HG02571 (cell line): ENCODE measurements around the gene DIAPH1.

ENCODE experiments used
- ATAC-seq: cut with Tn5 transposase; IDR thresholded peaks from one replicate; pipeline ENCODE4 v1.9.1; 2021; ENCODE audit warnings: mild to moderate bottlenecking, moderate library complexity; ENCODE audit not compliant: unreplicated experiment

Gene DIAPH1

GRCh38 chr5:141640051-141640415, 21.2 kb upstream of the DIAPH1 start:
- no peak for ATAC-seq

GRCh38 chr5:141639357-141640050, 20.7 kb upstream of the DIAPH1 start:
- ATAC-seq: no peak

GRCh38 chr5:141638771-141639170, 20.0 kb upstream of the DIAPH1 start:
- no peak for ATAC-seq

DNA sequence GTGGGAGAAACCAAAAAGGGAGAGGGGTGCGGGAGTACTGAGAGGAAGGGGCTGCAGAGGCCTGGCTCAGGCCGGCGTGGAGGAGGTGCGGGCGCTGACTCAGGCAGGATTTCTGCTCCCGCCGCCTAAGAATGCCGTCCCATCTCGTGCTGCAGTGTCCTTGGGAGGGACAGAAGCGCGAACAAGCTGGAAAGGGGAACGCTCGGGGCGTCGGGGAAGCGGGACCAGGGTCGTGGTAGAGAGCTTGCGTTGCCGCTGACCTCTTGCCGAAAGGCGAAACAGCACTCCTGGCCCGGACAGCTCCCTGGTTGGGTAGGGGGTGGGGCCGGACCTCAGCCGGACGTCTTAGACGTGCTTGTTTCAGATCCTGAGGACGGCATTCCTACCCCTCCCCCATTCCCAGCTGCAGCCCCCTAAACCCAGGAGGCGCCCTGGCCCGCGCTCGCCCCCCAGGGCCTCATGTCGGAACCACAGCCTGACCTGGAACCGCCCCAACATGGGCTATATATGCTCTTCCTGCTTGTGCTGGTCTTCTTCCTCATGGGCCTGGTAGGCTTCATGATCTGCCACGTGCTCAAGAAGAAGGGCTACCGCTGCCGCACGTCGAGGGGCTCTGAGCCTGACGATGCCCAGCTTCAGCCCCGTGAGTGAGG, 19.1 kb upstream of the DIAPH1 start:
- no peak for ATAC-seq

GRCh38 chr5:141637123-141637766, 18.4 kb upstream of the DIAPH1 start:
- peak; percentile 14 for ATAC-seq

DNA sequence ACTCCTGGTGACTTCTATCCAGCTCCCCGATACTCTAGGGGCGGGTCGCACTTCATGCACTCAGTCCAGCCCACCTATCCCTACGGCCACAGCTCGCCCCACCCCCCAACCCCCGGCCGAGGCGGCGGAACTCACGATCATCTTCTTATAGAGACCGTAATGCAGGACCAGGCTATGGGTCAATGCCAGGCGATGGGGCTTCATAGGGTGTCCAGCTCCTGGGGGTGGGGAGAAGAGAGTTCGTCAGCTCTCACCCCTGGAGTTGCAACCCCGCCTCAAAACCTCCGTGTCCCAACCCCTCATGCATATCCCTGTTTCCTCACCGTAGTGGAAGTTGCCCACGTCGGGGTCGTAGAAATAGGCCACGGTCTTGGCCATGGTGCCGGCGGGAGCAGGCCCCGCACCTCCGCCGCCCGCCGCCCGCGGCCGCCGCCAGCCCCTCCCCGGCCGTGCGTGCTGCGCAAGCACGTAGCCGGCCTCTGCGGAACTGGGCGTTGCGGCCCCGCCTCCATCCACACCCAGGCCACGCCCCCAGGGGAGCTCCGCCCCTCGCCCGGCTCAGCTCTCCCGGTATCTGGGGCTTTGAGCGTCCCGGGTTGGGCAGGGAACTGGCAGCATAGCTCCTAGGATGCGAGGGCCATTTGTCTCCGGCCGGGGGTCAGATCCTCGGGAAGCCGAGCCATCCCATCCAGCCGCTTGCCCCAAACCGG, 17.8 kb upstream of the DIAPH1 start, which contains the start of the genes HDAC3 and RELL2:
TSS of gene HDAC3 (minus strand) at position 437 of the 710 bp plus-strand sequence. CDS start at position 378, 59 bp downstream.
TSS of gene RELL2 (plus strand) at position 585 of the 710 bp plus-strand sequence. CDS start 1,229 bp downstream, outside the sequence.
- ATAC-seq: peak; percentile 68

DNA sequence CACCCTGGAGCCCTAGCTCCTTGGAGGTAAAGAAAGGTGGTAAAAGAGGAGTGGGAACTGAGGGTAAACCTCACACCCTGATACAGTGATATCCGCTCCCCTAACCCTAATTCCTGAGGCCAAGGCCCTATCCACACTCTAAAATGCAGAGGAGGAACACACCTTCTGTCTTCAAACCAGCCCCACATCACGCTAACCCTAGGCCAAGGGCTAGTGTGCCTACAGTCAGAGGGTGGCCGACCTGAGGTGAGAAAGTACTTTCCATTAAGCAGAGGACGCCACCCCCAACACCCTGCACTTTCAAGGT, 17.3 kb upstream of the DIAPH1 start:
- ATAC-seq: no peak

GRCh38 chr5:141635646-141636045, 16.8 kb upstream of the DIAPH1 start:
- ATAC-seq: no peak

DNA sequence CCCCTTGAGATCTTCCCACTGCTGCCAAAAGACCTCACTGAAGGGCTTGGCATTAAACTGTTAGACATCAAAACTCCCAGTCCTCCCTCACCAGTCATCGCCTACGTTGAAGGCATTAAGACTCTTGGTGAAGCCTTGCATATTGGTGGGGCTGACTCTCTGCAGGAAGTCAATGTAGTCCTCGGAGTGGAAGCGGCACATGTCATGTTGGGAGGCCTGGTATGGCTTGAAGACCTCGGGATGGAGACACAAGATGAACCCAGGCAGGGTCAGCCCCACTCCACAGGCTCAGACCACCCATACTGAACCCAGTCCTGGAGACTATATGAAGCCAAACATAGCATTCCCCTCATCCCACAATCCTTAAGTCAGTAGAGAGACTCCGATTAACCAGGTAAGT, 15.9 kb upstream of the DIAPH1 start:
- ATAC-seq: no peak

DNA sequence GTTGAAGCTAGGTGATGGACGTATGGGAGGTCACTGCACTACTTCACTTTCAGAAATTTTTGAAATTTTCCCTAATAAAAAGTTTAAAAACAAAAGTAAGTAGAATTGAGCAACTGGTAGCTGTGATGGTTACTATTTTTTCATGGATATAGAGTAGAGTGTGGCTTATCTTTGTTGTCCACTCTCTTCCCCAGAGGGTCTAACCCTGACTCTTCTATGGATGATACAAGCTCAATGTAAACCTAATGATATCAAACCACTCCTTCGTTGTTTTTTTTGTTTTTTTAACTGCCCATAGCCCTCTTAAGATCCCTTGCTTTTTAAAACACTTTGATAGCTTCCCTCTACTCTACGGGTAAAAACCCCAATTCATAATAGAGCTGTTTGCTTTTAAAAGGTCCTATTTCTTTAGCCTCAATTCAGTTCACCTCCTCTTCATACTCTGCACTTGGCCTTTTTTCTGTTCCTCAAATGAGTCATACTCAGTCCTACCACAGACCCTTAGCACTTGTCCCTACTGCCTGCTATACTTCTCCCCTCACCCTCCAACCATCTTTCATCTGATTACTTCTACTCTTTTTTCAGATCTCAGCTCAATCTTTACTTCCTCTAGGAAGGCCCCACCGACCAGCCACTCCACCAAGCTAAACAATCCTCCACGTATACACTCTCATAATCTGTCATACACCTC, 15.2 kb upstream of the DIAPH1 start:
- ATAC-seq: peak; percentile 63

GRCh38 chr5:141632650-141633049, 13.8 kb upstream of the DIAPH1 start:
- no peak for ATAC-seq

- ATAC-seq: no peak
These were observed 11.9 kb upstream of the DIAPH1 start for GRCh38 chr5:141630570-141631140.

- ATAC-seq: no peak
These were observed 9.5 kb upstream of the DIAPH1 start for GRCh38 chr5:141628175-141628788.

DNA sequence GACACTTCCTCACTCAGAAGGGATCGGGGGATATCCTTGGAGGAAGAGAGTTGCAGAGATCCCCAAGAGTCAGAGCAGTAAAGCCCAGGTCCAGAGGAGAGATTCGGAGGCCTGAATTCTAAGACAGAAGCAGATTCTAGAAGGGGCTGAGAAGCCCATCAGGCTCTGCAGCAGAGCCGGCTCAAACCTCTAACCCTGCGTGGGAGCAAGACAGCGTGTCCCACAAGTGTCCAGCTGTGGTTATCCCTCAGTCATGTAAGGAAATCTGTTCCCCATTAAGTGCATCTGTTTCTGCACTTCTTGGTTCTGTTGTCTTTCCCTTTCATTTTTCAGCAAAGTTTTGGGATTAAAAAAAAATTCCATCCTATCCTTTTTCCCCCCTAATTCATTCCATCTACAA, 4.8 kb upstream of the DIAPH1 start:
- ATAC-seq: no peak

DNA sequence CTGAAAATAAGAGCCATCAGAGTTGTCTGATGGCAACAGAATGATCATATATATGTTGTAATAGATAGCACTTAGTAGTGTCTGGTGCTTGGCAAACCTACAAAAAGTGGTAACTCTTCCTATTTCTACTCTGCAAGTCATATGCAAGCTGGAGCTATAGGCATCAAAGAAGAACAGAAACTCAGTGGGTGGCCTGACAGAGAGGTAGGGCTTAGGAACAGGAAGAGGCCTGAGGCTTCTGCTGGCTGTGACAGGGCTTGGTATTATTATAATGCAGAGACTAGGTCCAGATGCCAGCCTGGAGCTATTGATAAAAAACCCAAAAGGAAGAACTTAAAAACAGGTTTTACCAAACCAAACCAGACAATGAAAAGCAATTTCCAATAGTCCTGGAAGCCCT, 4.4 kb upstream of the DIAPH1 start:
- ATAC-seq: peak; percentile 42

- ATAC-seq: peak; percentile 24
These were observed 583 bp downstream of the DIAPH1 start for GRCh38 chr5:141618030-141618803.

GRCh38 chr5:141617682-141618029, 1.1 kb downstream of the DIAPH1 start:
- no peak for ATAC-seq

- no peak for ATAC-seq
These were observed 1.7 kb downstream of the DIAPH1 start for GRCh38 chr5:141617128-141617527.

DNA sequence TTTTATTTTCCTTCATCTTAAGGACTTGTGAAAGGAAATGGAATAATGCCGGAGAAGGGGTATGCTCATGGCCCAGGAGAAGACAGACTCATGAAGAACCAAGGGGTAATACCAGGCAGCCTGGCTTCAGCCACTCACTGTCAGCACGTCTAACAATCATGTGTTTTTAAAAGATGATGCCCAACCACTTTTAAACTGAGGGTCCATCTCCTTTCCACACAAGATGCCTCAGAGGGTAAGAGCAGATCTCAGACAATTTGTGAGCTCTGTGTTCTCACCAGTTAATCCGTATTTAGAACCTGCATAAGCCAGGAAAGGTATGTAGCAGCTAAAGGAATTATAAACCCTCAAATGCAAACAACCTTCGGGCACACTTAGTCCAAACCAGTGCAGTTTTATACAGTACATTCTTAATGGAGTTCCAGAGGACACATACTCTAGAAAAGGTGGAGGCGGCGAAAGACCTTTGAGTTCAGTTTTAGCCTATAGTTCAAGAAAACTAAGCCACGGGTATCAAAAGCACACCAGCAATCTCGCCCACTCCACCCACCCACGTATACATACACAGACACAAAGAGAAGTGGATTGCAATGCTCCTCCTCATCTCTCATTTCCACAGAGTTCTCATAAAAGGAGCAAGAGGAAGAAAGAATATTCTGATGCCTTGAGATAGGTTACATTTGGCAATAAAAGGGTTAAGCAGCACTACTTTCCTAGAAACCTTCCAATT, 2.6 kb downstream of the DIAPH1 start:
- ATAC-seq: no peak
